Measurements from ENCODE around the gene TNFRSF14.
A peak's percentile ranks its signal among the peaks of the same experiment; 100 is the strongest.
"Not testable (repeated sequence)": the region's sequence is repeated elsewhere in the genome, so short reads cannot be mapped to it uniquely, and the experiment has no call there.

The TNFRSF14 gene

GRCh38 chr1:2566101-2567045 is 10.2 kb downstream of the TNFRSF14 start:
- peak; percentile 75 for DNase-seq (ENCODE audit: low read depth, low spot score)

- no peak for DNase-seq (ENCODE audit: low read depth, low spot score)
Measured at GRCh38 chr1:2567083-2567679, 11.0 kb downstream of the TNFRSF14 start.

GRCh38 chr1:2568187-2568816 is 12.1 kb downstream of the TNFRSF14 start:
- not testable (repeated sequence) for DNase-seq (ENCODE audit: low read depth, low spot score)

- no peak for DNase-seq (ENCODE audit: low read depth, low spot score)
Measured at GRCh38 chr1:2569060-2569459, 12.9 kb downstream of the TNFRSF14 start.

GRCh38 chr1:2569703-2570102 is 13.5 kb downstream of the TNFRSF14 start:
- DNase-seq (ENCODE audit: low read depth, low spot score) = not testable (repeated sequence)

- no peak for DNase-seq (ENCODE audit: low read depth, low spot score)
Measured at GRCh38 chr1:2570332-2570731, 14.2 kb downstream of the TNFRSF14 start.

GRCh38 chr1:2571348-2571747 is 15.2 kb downstream of the TNFRSF14 start:
- no peak for DNase-seq (ENCODE audit: low read depth, low spot score)

GRCh38 chr1:2573250-2573920 is 17.2 kb downstream of the TNFRSF14 start:
- DNase-seq (ENCODE audit: low read depth, low spot score) = no peak

- DNase-seq (ENCODE audit: low read depth, low spot score) = no peak
Measured at GRCh38 chr1:2574350-2574749, 18.2 kb downstream of the TNFRSF14 start.

GRCh38 chr1:2575801-2576663 is 19.9 kb downstream of the TNFRSF14 start:
- DNase-seq (ENCODE audit: low read depth, low spot score) = no peak

- DNase-seq (ENCODE audit: low read depth, low spot score) = not testable (repeated sequence)
Measured at GRCh38 chr1:2577565-2578075, 21.4 kb downstream of the TNFRSF14 start.

GRCh38 chr1:2578758-2579118 is 22.6 kb downstream of the TNFRSF14 start:
- no peak for DNase-seq (ENCODE audit: low read depth, low spot score)

- DNase-seq (ENCODE audit: low read depth, low spot score) = no peak
Measured at GRCh38 chr1:2580691-2581090, 24.5 kb downstream of the TNFRSF14 start.

GRCh38 chr1:2582391-2582790 is 26.2 kb downstream of the TNFRSF14 start:
- no peak for DNase-seq (ENCODE audit: low read depth, low spot score)

- no peak for DNase-seq (ENCODE audit: low read depth, low spot score)
Measured at GRCh38 chr1:2583331-2583791, 27.2 kb downstream of the TNFRSF14 start.

GRCh38 chr1:2583871-2584351 is 27.7 kb downstream of the TNFRSF14 start:
- DNase-seq (ENCODE audit: low read depth, low spot score) = no peak

- DNase-seq (ENCODE audit: low read depth, low spot score) = no peak
Measured at GRCh38 chr1:2584686-2585317, 28.6 kb downstream of the TNFRSF14 start.

- DNase-seq (ENCODE audit: low read depth, low spot score) = peak; percentile 47
Measured at GRCh38 chr1:2585318-2586092, 29.3 kb downstream of the TNFRSF14 start.

Measured in astrocyte of the hippocampus (primary cell).